Gastrocnemius medialis (tissue), 4 donors: ENCODE measurements around the gene ULBP2.

Experiments
- CTCF ChIP-seq, 5 experiments: fragments of 450-650 bp in 3 of 5; fragments of 200-600 bp in 2 of 5; sonication (generic) in 2 of 5; IDR thresholded peaks in 4 of 5; conservative IDR thresholded peaks in 1 of 5; 1 replicate in 4 of 5; 2 replicates in 1 of 5; pipeline ENCODE4 v1.5.1; 2016 to 2019; ENCODE audit warnings: antibody characterized with exemption in 5 of 5, mild to moderate bottlenecking in 3 of 5, moderate library complexity in 3 of 5
- POLR2A ChIP-seq, 2 donors: fragments of 450-650 bp; IDR thresholded peaks; one replicate each; pipeline ENCODE4 v1.6.1; 2017; ENCODE audit warnings: antibody characterized with exemption in 2 of 2, mild to moderate bottlenecking in 2 of 2, moderate library complexity in 2 of 2

GRCh38 chr6:149960488-149960887 is 18.7 kb downstream of the ULBP2 start:
- TF ChIP-seq CTCF (IDR thresholded peaks at IDR 0.05 in 4 of 5, conservative IDR thresholded peaks at IDR 0.05 in 1 of 5) (no peak), POLR2A (IDR thresholded peaks at IDR 0.05) (no peak)
